GM18861 (cell line): ENCODE measurements around the gene CRABP1.

Experiments
- ATAC-seq: cut with Tn5 transposase; IDR thresholded peaks from one replicate; pipeline ENCODE4 v1.9.1; 2021; ENCODE audit not compliant: unreplicated experiment

CRABP1 gene

GRCh38 chr15:78397382-78397781 is 57.2 kb downstream of the CRABP1 start:
- no peak for ATAC-seq
